8988T (cell line): ENCODE results near the gene SNRNP200.
"Not testable (repeated sequence)": the region's sequence is repeated elsewhere in the genome, so short reads cannot be mapped to it uniquely, and the experiment has no call there.

Experiments
- DNase-seq: peaks from one replicate; pipeline ENCODE4 v3.0.0; 2011

SNRNP200 gene

GRCh38 chr2:96324721-96325040 lies 19.3 kb upstream of the SNRNP200 start:
- no peak for DNase-seq

GRCh38 chr2:96323849-96324248 lies 18.5 kb upstream of the SNRNP200 start:
- DNase-seq, result no peak

GRCh38 chr2:96320728-96321622 lies 15.6 kb upstream of the SNRNP200 start:
- no peak for DNase-seq

- DNase-seq, result no peak
Measured at GRCh38 chr2:96320326-96320725, 15.0 kb upstream of the SNRNP200 start.

- DNase-seq, result no peak
Measured at GRCh38 chr2:96319396-96319795, 14.1 kb upstream of the SNRNP200 start.

GRCh38 chr2:96318723-96319122 lies 13.4 kb upstream of the SNRNP200 start:
- DNase-seq, result no peak

- no peak for DNase-seq
Measured at GRCh38 chr2:96317584-96317997, 12.2 kb upstream of the SNRNP200 start.

GRCh38 chr2:96316999-96317398 lies 11.7 kb upstream of the SNRNP200 start:
- DNase-seq, result no peak

GRCh38 chr2:96315400-96316071 lies 10.2 kb upstream of the SNRNP200 start:
- DNase-seq, result no peak

GRCh38 chr2:96315005-96315399 lies 9.7 kb upstream of the SNRNP200 start:
- DNase-seq, result no peak

- no peak for DNase-seq
Measured at GRCh38 chr2:96308248-96308647, 2.9 kb upstream of the SNRNP200 start.

- no peak for DNase-seq
Measured at GRCh38 chr2:96306370-96306769, 1.0 kb upstream of the SNRNP200 start.

- no peak for DNase-seq
Measured at GRCh38 chr2:96305979-96306308, 598 bp upstream of the SNRNP200 start.

GRCh38 chr2:96304606-96305005 lies 740 bp downstream of the SNRNP200 start:
- DNase-seq, result no peak

GRCh38 chr2:96301865-96302264 lies 3.5 kb downstream of the SNRNP200 start:
- DNase-seq, result no peak

GRCh38 chr2:96296925-96297324 lies 8.4 kb downstream of the SNRNP200 start:
- DNase-seq, result no peak

GRCh38 chr2:96294271-96294670 lies 11.1 kb downstream of the SNRNP200 start:
- DNase-seq, result not testable (repeated sequence)

- no peak for DNase-seq
Measured at GRCh38 chr2:96291751-96292150, 13.6 kb downstream of the SNRNP200 start.

GRCh38 chr2:96287273-96287856 lies 18.0 kb downstream of the SNRNP200 start:
- DNase-seq, result no peak

- DNase-seq, result no peak
Measured at GRCh38 chr2:96276787-96277499, 28.4 kb downstream of the SNRNP200 start.

- DNase-seq, result no peak
Measured at GRCh38 chr2:96274355-96275056, 30.8 kb downstream of the SNRNP200 start.

- no peak for DNase-seq
Measured at GRCh38 chr2:96273763-96274162, 31.6 kb downstream of the SNRNP200 start.

GRCh38 chr2:96271995-96272394 lies 33.4 kb downstream of the SNRNP200 start:
- no peak for DNase-seq
